Vagina (tissue), 2 donors: ENCODE data around the gene PACS1.
A peak's percentile ranks its signal among the peaks of the same experiment; 100 is the strongest.

Source experiments
- CTCF ChIP-seq, 3 experiments: fragments of 450-650 bp in 2 of 3; fragments of 200-600 bp in 1 of 3; sonication (generic) in 1 of 3; IDR thresholded peaks; one replicate each; pipeline ENCODE4 v1.5.1; 2017 to 2019; ENCODE audit warnings: antibody characterized with exemption in 3 of 3, mild to moderate bottlenecking in 2 of 3, moderate library complexity in 2 of 3
- POLR2A ChIP-seq, 2 donors: fragments of 450-650 bp; IDR thresholded peaks; one replicate each; pipeline ENCODE4 v1.6.1; 2017; ENCODE audit warnings: antibody characterized with exemption in 2 of 2, mild to moderate bottlenecking in 2 of 2, moderate library complexity in 2 of 2

GRCh38 chr11:66282468-66283455 lies 212.7 kb downstream of the PACS1 start:
- TF ChIP-seq CTCF (IDR thresholded peaks at IDR 0.05): peak; percentile 91 to 98 (median 97)
- no peak for TF ChIP-seq POLR2A (IDR thresholded peaks at IDR 0.05)
